HepG2 (cell line): Measurements from ENCODE around the gene ZNF764. TPM values are rescaled to one million over a fixed set of nuclear protein-coding genes. Genes with fewer than 3 reads are reported as not detected.

ENCODE experiments used
- ARNTL ChIP-seq: sonication (generic); formaldehyde crosslinking; IDR thresholded peaks from 2 replicates; pipeline ENCODE4 v1.4.0; 2020; ENCODE audit warnings: mild to moderate bottlenecking, missing genetic modification reagents
- CENPBD1 ChIP-seq: sonication (generic); formaldehyde crosslinking; IDR thresholded peaks from 2 replicates; pipeline ENCODE4 v1.8.0; 2022; ENCODE audit warnings: missing genetic modification reagents, low read depth, mild to moderate bottlenecking, borderline replicate concordance
- DNMT1 ChIP-seq: sonication (generic); formaldehyde crosslinking; IDR thresholded peaks from 2 replicates; pipeline ENCODE4 v1.5.1; 2020; ENCODE audit warnings: mild to moderate bottlenecking, missing genetic modification reagents
- ELK4 ChIP-seq: sonication (generic); formaldehyde crosslinking; IDR thresholded peaks from 2 replicates; pipeline ENCODE4 v1.9.0; 2021; ENCODE audit warnings: missing genetic modification reagents, borderline replicate concordance
- FOXO4 ChIP-seq: sonication (generic); formaldehyde crosslinking; conservative IDR thresholded peaks from 2 replicates; pipeline ENCODE4 v1.8.1; 2023; ENCODE audit warnings: missing genetic modification reagents
- GMEB1 ChIP-seq: sonication (generic); formaldehyde crosslinking; IDR thresholded peaks from 2 replicates; pipeline ENCODE4 v1.5.1; 2020; ENCODE audit warnings: missing genetic modification reagents, mild to moderate bottlenecking, borderline replicate concordance
- HOXA5 ChIP-seq: sonication (generic); formaldehyde crosslinking; IDR thresholded peaks from 2 replicates; pipeline ENCODE4 v1.4.0; 2020; ENCODE audit warnings: missing genetic modification reagents
- IRF2 ChIP-seq: IDR thresholded peaks from 2 replicates; pipeline ENCODE4 v1.6.1; 2018; ENCODE audit warnings: missing genetic modification reagents, missing compliant biosample characterization
- JUNB ChIP-seq: sonication (generic); formaldehyde crosslinking; IDR thresholded peaks from 2 replicates; pipeline ENCODE4 v1.8.0; 2022; ENCODE audit warnings: missing genetic modification reagents, mild to moderate bottlenecking, borderline replicate concordance
- MAFK ChIP-seq, 2 experiments: IDR thresholded peaks in 1 of 2; conservative IDR thresholded peaks in 1 of 2; 2 replicates each; pipeline ENCODE4 v1.6.1; 2011; ENCODE audit warnings: improper control_type of control experiment in 2 of 2, low read length in 2 of 2
- MEF2D ChIP-seq: sonication (generic); formaldehyde crosslinking; IDR thresholded peaks from 2 replicates; pipeline ENCODE4 v1.5.1; 2020; ENCODE audit warnings: mild to moderate bottlenecking, missing genetic modification reagents
- NFE2L2 ChIP-seq: fragments of 150-350 bp; IDR thresholded peaks from 2 replicates; pipeline ENCODE4 v1.6.1; 2014; ENCODE audit warnings: low read length
- NR2C2 ChIP-seq: sonication (generic); formaldehyde crosslinking; IDR thresholded peaks from 2 replicates; pipeline ENCODE4 v1.4.0; 2020; ENCODE audit warnings: missing genetic modification reagents, mild to moderate bottlenecking, moderate library complexity, borderline replicate concordance
- TAF1 ChIP-seq: sonication (generic); formaldehyde crosslinking; IDR thresholded peaks from 2 replicates; pipeline ENCODE4 v1.4.0; 2020; ENCODE audit warnings: missing genetic modification reagents
- TRIM22 ChIP-seq: fragments of 450-650 bp; IDR thresholded peaks from 2 replicates; pipeline ENCODE4 v1.6.1; 2017
- ZBTB25 ChIP-seq: IDR thresholded peaks from 2 replicates; pipeline ENCODE4 v1.6.1; 2018; ENCODE audit warnings: missing genetic modification reagents
- ZBTB26 ChIP-seq: IDR thresholded peaks from 2 replicates; pipeline ENCODE4 v1.6.1; 2016; ENCODE audit warnings: missing compliant biosample characterization, missing genetic modification reagents, borderline replicate concordance
- ZNF33A ChIP-seq: sonication (generic); formaldehyde crosslinking; IDR thresholded peaks from 2 replicates; pipeline ENCODE4 v1.5.1; 2020; ENCODE audit warnings: missing genetic modification reagents, mild to moderate bottlenecking, moderate library complexity, borderline replicate concordance
- ZNF616 ChIP-seq: sonication (generic); formaldehyde crosslinking; IDR thresholded peaks from 2 replicates; pipeline ENCODE4 v1.5.0; 2020; ENCODE audit warnings: low read depth, mild to moderate bottlenecking, missing genetic modification reagents
- ZNF839 ChIP-seq: sonication (generic); formaldehyde crosslinking; IDR thresholded peaks from 2 replicates; pipeline ENCODE4 v1.4.0; 2020; ENCODE audit warnings: missing genetic modification reagents, mild to moderate bottlenecking, borderline replicate concordance
- polyA plus RNA-seq, 8 experiments: library from polyadenylated mRNA; depleted of rRNA in 3 of 8; stranded (reverse) in 7 of 8; unstranded in 1 of 8; fragments of >200 nt; fragmentation: Illumina TruSeq in 4 of 8; extraction: Trizol in 4 of 8; gene quantifications; 2 replicates each; pipeline versions ENCODE4 v1.2.1 to v1.2.3, GENCODE V29; 2011 to 2016; ENCODE audit warnings: low read depth in 4 of 8, missing spikeins in 1 of 8, mixed read lengths in 1 of 8; ENCODE audit not compliant: insufficient read depth in 1 of 8
- total RNA-seq, 5 experiments: library from RNA; depleted of rRNA; stranded (reverse); fragments of >200 nt; fragmentation: Illumina TruSeq; extraction: Trizol; gene quantifications; 2 replicates each; pipeline ENCODE4 v1.2.3, GENCODE V29; 2016; ENCODE audit warnings: low read depth in 1 of 5

The ZNF764 gene
- total and polyA plus RNA-seq, 2 of the 13 experiments (the other 11 are each of a cell fraction or from before 2014, with no cell fraction given), result 4.1 to 9.1 TPM

GRCh38 chr16:30534368-30535105 is 23.6 kb downstream of the ZNF764 start, which contains the start of gene ZNF747 (continued):
- TF ChIP-seq IRF2 (CRISPR knock-in tag) (peak; percentile 57), ELK4 (CRISPR knock-in tag) (no peak), JUNB (peak; percentile 17; the same call in 1 of the 2 replicates), DNMT1 (CRISPR knock-in tag) (peak; percentile 84; the same call in 1 of the 2 replicates), ZBTB26 (CRISPR knock-in tag) (0 out of 2 replicates have a peak, but pooled peaks have one; percentile 33), MAFK (conservative IDR thresholded peaks at IDR 0.05 in 1 of 2, IDR thresholded peaks at IDR 0.05 in 1 of 2; ENCODE audit: low read length in 2 of 2) (no peak), MEF2D (CRISPR knock-in tag) (peak; percentile 80), HOXA5 (CRISPR knock-in tag) (peak; percentile 41), TRIM22 (no peak), ZNF33A (CRISPR knock-in tag) (peak; percentile 96; the same call in 1 of the 2 replicates), ZBTB25 (CRISPR knock-in tag) (peak; percentile 78; the same call in 1 of the 2 replicates), NFE2L2 (no peak), TAF1 (peak; percentile 85; the same call in 1 of the 2 replicates), CENPBD1 (no peak), ARNTL (peak; percentile 69; the same call in 1 of the 2 replicates), FOXO4 (no peak), GMEB1 (peak; percentile 98), ZNF616 (CRISPR knock-in tag) (0 out of 2 replicates have a peak, but pooled peaks have one; percentile 75), ZNF839 (peak; percentile 83; the same call in 1 of the 2 replicates), NR2C2 (peak; percentile 99)
